IMR-90 (cell line): ENCODE results near the gene RBFOX2. TPM values are rescaled to one million over a fixed set of nuclear protein-coding genes. Genes with fewer than 3 reads are reported as not detected.

Experiments used
- ATAC-seq: fragments of 200-7000 bp; cut with Tn5 transposase; 2 replicates; pipeline ENCODE4 v1.9.1; 2020; ENCODE audit warnings: low read depth, mild to moderate bottlenecking, moderate library complexity
- BruUV-seq: library from RNA; stranded (reverse); fragments of 400-500 nt; replicated peaks from 2 replicates; lab custom pipeline; 2021; lab: Mats Ljungman, UMichigan
- CTCF ChIA-PET: fragments of 300-600 bp; formaldehyde crosslinking; extraction: SDS; loops from one replicate; lab custom pipeline; 2021; ENCODE audit warnings: antibody characterized with exemption; lab: Yijun Ruan, JAX
- POLR2A ChIA-PET: fragments of 300-600 bp; sonication (Branson Sonifier 250); formaldehyde crosslinking; loops from one replicate; lab custom pipeline; 2022; ENCODE audit warnings: antibody characterized with exemption; ENCODE audit not compliant: unreplicated experiment; lab: Charles Lee
- DNase-seq: peaks from one replicate; pipeline ENCODE4 v3.0.0; 2013
- H2AFZ ChIP-seq: replicated peaks from 2 replicates; pipeline ENCODE3; 2013; ENCODE audit warnings: low read length, mild to moderate bottlenecking; ENCODE audit not compliant: poor library complexity
- H2AK5ac ChIP-seq: 2 replicates; pipeline ENCODE4 v1.6.1; 2013; ENCODE audit warnings: low read depth, low read length, inconsistent platforms
- H2AK9ac ChIP-seq: replicated peaks from 2 replicates; pipeline ENCODE3; 2013; ENCODE audit warnings: mild to moderate bottlenecking, low read depth, low read length, moderate library complexity; ENCODE audit not compliant: poor library complexity
- H2BK120ac ChIP-seq: 2 replicates; pipeline ENCODE4 v1.6.1; 2013; ENCODE audit warnings: low read depth, low read length, inconsistent platforms
- H2BK15ac ChIP-seq: 3 replicates; pipeline ENCODE4 v1.6.1; 2013; ENCODE audit warnings: low read depth, low read length, inconsistent platforms
- H2BK20ac ChIP-seq: 2 replicates; pipeline ENCODE4 v1.6.1; 2013; ENCODE audit warnings: low read depth, mild to moderate bottlenecking, inconsistent platforms, low read length, moderate library complexity
- H2BK5ac ChIP-seq: 2 replicates; pipeline ENCODE4 v1.6.1; 2013; ENCODE audit warnings: mild to moderate bottlenecking, low read depth, low read length, inconsistent platforms; ENCODE audit not compliant: poor library complexity, severe bottlenecking
- H3K14ac ChIP-seq: replicated peaks from 2 replicates; pipeline ENCODE4 v1.6.1; 2013; ENCODE audit warnings: low read depth, low read length, inconsistent platforms
- H3K18ac ChIP-seq: 2 replicates; pipeline ENCODE4 v1.6.1; 2013; ENCODE audit warnings: low read depth, low read length, control low read depth
- H3K23ac ChIP-seq: 2 replicates; pipeline ENCODE4 v1.6.1; 2013; ENCODE audit warnings: low read depth, low read length, inconsistent platforms
- H3K27ac ChIP-seq: 2 replicates; pipeline ENCODE4 v1.5.1; 2013; ENCODE audit warnings: mild to moderate bottlenecking, control low read depth, low read length; ENCODE audit not compliant: insufficient read depth
- H3K27me3 ChIP-seq: 2 replicates; pipeline ENCODE4 v1.6.1; 2013; ENCODE audit warnings: low read length; ENCODE audit not compliant: control insufficient read depth, insufficient read depth
- H3K36me3 ChIP-seq: 2 replicates; pipeline ENCODE4 v1.6.1; 2013; ENCODE audit warnings: low read length, mixed read lengths; ENCODE audit not compliant: control insufficient read depth, insufficient read depth
- H3K4ac ChIP-seq: 2 replicates; pipeline ENCODE4 v1.6.1; 2013; ENCODE audit warnings: low read depth, low read length, inconsistent platforms
- H3K4me1 ChIP-seq: 2 replicates; pipeline ENCODE4 v1.6.1; 2013; ENCODE audit warnings: low read length, mixed read lengths; ENCODE audit not compliant: control insufficient read depth, insufficient read depth
- H3K4me2 ChIP-seq: 2 replicates; pipeline ENCODE4 v1.6.1; 2013; ENCODE audit warnings: low read depth, mild to moderate bottlenecking, control low read depth, low read length, moderate library complexity
- H3K4me3 ChIP-seq: 2 replicates; pipeline ENCODE4 v1.5.1; 2013; ENCODE audit warnings: low read depth, mild to moderate bottlenecking, control low read depth, low read length, moderate library complexity; ENCODE audit not compliant: insufficient read depth
- H3K56ac ChIP-seq: 2 replicates; pipeline ENCODE4 v1.6.1; 2013; ENCODE audit warnings: low read length, inconsistent platforms; ENCODE audit not compliant: insufficient read depth; ENCODE audit errors: extremely low read depth
- H3K79me1 ChIP-seq, 2 experiments: 2 replicates each; pipeline ENCODE4 v1.6.1; 2013; ENCODE audit warnings: low read length in 2 of 2, inconsistent platforms in 1 of 2, low read depth in 1 of 2
- H3K9ac ChIP-seq: 2 replicates; pipeline ENCODE4 v1.6.1; 2013; ENCODE audit warnings: low read depth, low read length, control low read depth
- H3K9me1 ChIP-seq: 2 replicates; pipeline ENCODE4 v1.6.1; 2013; ENCODE audit warnings: low read length, inconsistent platforms; ENCODE audit not compliant: insufficient read depth
- H3K9me3 ChIP-seq: 2 replicates; pipeline ENCODE4 v1.6.1; 2013; ENCODE audit warnings: low read length; ENCODE audit not compliant: control insufficient read depth, insufficient read depth
- H4K20me1 ChIP-seq: 2 replicates; pipeline ENCODE4 v1.6.1; 2013; ENCODE audit warnings: low read length, inconsistent platforms; ENCODE audit not compliant: insufficient read depth
- H4K5ac ChIP-seq: 2 replicates; pipeline ENCODE4 v1.6.1; 2013; ENCODE audit warnings: mild to moderate bottlenecking, low read depth, low read length, control low read depth
- H4K8ac ChIP-seq, 2 experiments: 2 replicates each; pipeline ENCODE4 v1.6.1; 2013; ENCODE audit warnings: low read depth in 2 of 2, low read length in 2 of 2, control low read depth in 1 of 2, inconsistent platforms in 1 of 2
- H4K91ac ChIP-seq: 2 replicates; pipeline ENCODE4 v1.6.1; 2013; ENCODE audit warnings: low read depth, low read length, inconsistent platforms; ENCODE audit not compliant: insufficient read depth
- BHLHE40 ChIP-seq: fragments of 150-350 bp; IDR thresholded peaks from 2 replicates; pipeline ENCODE4 v1.6.1; 2016; ENCODE audit warnings: mild to moderate bottlenecking, low read depth, low read length
- CEBPB ChIP-seq: IDR thresholded peaks from 2 replicates; pipeline ENCODE4 v1.6.1; 2012; ENCODE audit warnings: low read depth, low read length, improper control_type of control experiment
- CTCF ChIP-seq: conservative IDR thresholded peaks from 2 replicates; pipeline ENCODE4 v1.5.1; 2012; ENCODE audit warnings: mild to moderate bottlenecking, low read depth, low read length, improper control_type of control experiment
- ELK1 ChIP-seq: fragments of 150-350 bp; IDR thresholded peaks from 2 replicates; pipeline ENCODE4 v1.6.1; 2016; ENCODE audit warnings: low read depth, mild to moderate bottlenecking, low read length, moderate library complexity, borderline replicate concordance
- MAFK ChIP-seq: IDR thresholded peaks from 2 replicates; pipeline ENCODE4 v1.6.1; 2012; ENCODE audit warnings: low read depth, low read length, improper control_type of control experiment
- MAZ ChIP-seq: IDR thresholded peaks from 2 replicates; pipeline ENCODE4 v1.6.1; 2012; ENCODE audit warnings: low read depth, mild to moderate bottlenecking, low read length, improper control_type of control experiment, moderate library complexity, borderline replicate concordance
- MXI1 ChIP-seq: IDR thresholded peaks from 2 replicates; pipeline ENCODE4 v1.6.1; 2012; ENCODE audit warnings: low read depth, mild to moderate bottlenecking, low read length, moderate library complexity, borderline replicate concordance
- POLR2A ChIP-seq: IDR thresholded peaks from 2 replicates; pipeline ENCODE4 v1.6.1; 2012; ENCODE audit warnings: mild to moderate bottlenecking, low read depth, low read length
- SMC3 ChIP-seq: fragments of 150-350 bp; IDR thresholded peaks from 2 replicates; pipeline ENCODE4 v1.6.1; 2016; ENCODE audit warnings: low read depth, mild to moderate bottlenecking, antibody characterized with exemption, low read length, moderate library complexity
- USF2 ChIP-seq: fragments of 150-350 bp; IDR thresholded peaks from 2 replicates; pipeline ENCODE4 v1.6.1; 2017; ENCODE audit warnings: mild to moderate bottlenecking, antibody characterized with exemption, low read length, low read depth
- WGBS, 2 experiments: methylation state at CpG; one replicate each; pipeline versions ENCODE4 v1.1.5 to v1.1.7; 2013; ENCODE audit warnings: missing lambda C conversion rate in 2 of 2; ENCODE audit not compliant: insufficient read length in 1 of 2; ENCODE audit errors: extremely low coverage in 2 of 2; 5-methylcytosine and 5-hydroxymethylcytosine counted together
- dilution Hi-C: fragments of 300-500 bp; cut with HindIII; formaldehyde crosslinking; loops from one replicate; pipeline ENCODE4 v1.14.3; 2018; ENCODE audit warnings: low sequenced_read_pairs; ENCODE audit not compliant: unreplicated experiment
- in situ Hi-C: fragments of 300-500 bp; cut with MboI; formaldehyde crosslinking; loops from 3 replicates; pipeline ENCODE4 v1.14.3; 2019; ENCODE audit warnings: low sequenced_read_pairs, inconsistent platforms, mixed read lengths
- intact Hi-C: fragments of 100-400 bp; cut with micrococcal nuclease; formaldehyde crosslinking; loops from 2 replicates; pipeline ENCODE4 v1.10.0; 2022
- polyA plus RNA-seq, 3 experiments: library from polyadenylated mRNA; depleted of rRNA; stranded (reverse); fragments of >200 nt; gene quantifications; 2 replicates each; pipeline ENCODE4 v1.2.3, GENCODE V29; 2012; ENCODE audit warnings: low replicate concordance in 1 of 3
- total RNA-seq: library from RNA; depleted of rRNA; stranded (reverse); fragments of >200 nt; gene quantifications from 2 replicates; pipeline ENCODE4 v1.2.3, GENCODE V29; 2012

The RBFOX2 gene
- total and polyA plus RNA-seq, 2 of the 4 experiments (the other 2 are of a cell fraction): 146 to 178 TPM

- H3K4ac ChIP-seq: no peak overlapping the region
- DNase-seq (no peak), ATAC-seq (no peak)
- H2AFZ ChIP-seq: no peak overlapping the region
- no peak overlapping the region for H2BK20ac ChIP-seq
- H4K20me1 ChIP-seq: peaks cover 39% of the 10 kb centered on the region
- H3K56ac ChIP-seq: no peak overlapping the region
- in situ Hi-C loops (no loop called here), dilution Hi-C loops (no loop called here), intact Hi-C loops (no loop called here)
- no peak overlapping the region for H3K23ac ChIP-seq
- peaks cover 33 to 83% of the 10 kb centered on the region in 2 experiments for H3K79me1 ChIP-seq
- TF ChIP-seq ELK1: no peak
- TF ChIP-seq USF2: no peak
- no peak for TF ChIP-seq BHLHE40
- TF ChIP-seq CTCF: no peak
- no peak for TF ChIP-seq MAZ
- no peak for TF ChIP-seq MAFK
- no peak for TF ChIP-seq SMC3
- TF ChIP-seq POLR2A: no peak
- no peak for TF ChIP-seq MXI1
- no peak for TF ChIP-seq CEBPB
- no peak overlapping the region for H3K18ac ChIP-seq
- H3K36me3 ChIP-seq: no peaks in the 10 kb centered on the region
- H2BK120ac ChIP-seq: no peak overlapping the region
- no peak overlapping the region for H4K5ac ChIP-seq
- H4K8ac ChIP-seq: no peak overlapping the region
- H2AK9ac ChIP-seq: no peak overlapping the region
- CTCF ChIA-PET: interaction anchor here (2.1 kb wide), 1 partner anchor 18 kb away, joined by 4 read pairs; no protein-coding TSS in a partner anchor
- no peaks in the 10 kb centered on the region for H3K27me3 ChIP-seq
- H2BK15ac ChIP-seq: no peak overlapping the region
- H3K9ac ChIP-seq: no peak overlapping the region
- H3K4me2 ChIP-seq: no peak overlapping the region
- no peak overlapping the region for H3K27ac ChIP-seq
- POLR2A ChIA-PET: no interaction called here
- peaks cover 5% of the 10 kb centered on the region; the same call in 1 of the 2 replicates for H3K4me1 ChIP-seq
- no peak overlapping the region for H3K14ac ChIP-seq
- H4K91ac ChIP-seq: no peak overlapping the region
- BruUV-seq: no TSS peak
- H2BK5ac ChIP-seq: no peak overlapping the region
- no CpG with 5 or more reads among the region's 2 CpGs for WGBS, 2 experiments
- peaks cover 9% of the 10 kb centered on the region for H3K9me1 ChIP-seq
- H3K4me3 ChIP-seq: no peak overlapping the region
- no peaks in the 10 kb centered on the region for H3K9me3 ChIP-seq
- H2AK5ac ChIP-seq: no peak overlapping the region
Observed at GRCh38 chr22:35910926-35911325, 117.7 kb downstream of the RBFOX2 start.
